H1 (cell line): ENCODE measurements around the gene ZSWIM2. TPM values are rescaled to one million over a fixed set of nuclear protein-coding genes. Genes with fewer than 3 reads are reported as not detected.

Experiments used
- CTCF ChIA-PET: fragments of 300-600 bp; sonication (Branson Sonifier 250); formaldehyde crosslinking; loops from one replicate; lab custom pipeline; 2021; ENCODE audit not compliant: partially characterized antibody; lab: Charles Lee
- POLR2A ChIA-PET: fragments of 300-600 bp; sonication (Branson Sonifier 250); formaldehyde crosslinking; loops from one replicate; lab custom pipeline; 2021; ENCODE audit warnings: inconsistent platforms; ENCODE audit not compliant: partially characterized antibody; lab: Charles Lee
- DNase-seq, 2 experiments: peaks; one replicate each; pipeline versions ENCODE4 v3.0.0 to v3.0.0-alpha.2; 2010 to 2022; ENCODE audit warnings: low spot score in 2 of 2, low read depth in 1 of 2, mixed read lengths in 1 of 2
- FAIRE-seq: peaks from 2 replicates; lab custom pipeline; 2011; peaks lifted over from hg19 to GRCh38; lab: Jason Lieb, UNC
- H2AFZ ChIP-seq: 2 replicates; pipeline ENCODE4 v1.8.1; 2012; ENCODE audit warnings: low read length, inconsistent platforms
- H2AK5ac ChIP-seq: 2 replicates; pipeline ENCODE4 v1.6.1; 2013; ENCODE audit warnings: low read depth, low read length
- H2BK120ac ChIP-seq: replicated peaks from 2 replicates; pipeline ENCODE3; 2013; ENCODE audit warnings: low read depth, low read length, inconsistent platforms
- H2BK12ac ChIP-seq: 2 replicates; pipeline ENCODE4 v1.6.1; 2013; ENCODE audit warnings: low read depth, low read length
- H2BK15ac ChIP-seq: 2 replicates; pipeline ENCODE4 v1.6.1; 2013; ENCODE audit warnings: low read length
- H2BK20ac ChIP-seq: 2 replicates; pipeline ENCODE4 v1.6.1; 2013; ENCODE audit warnings: low read length
- H2BK5ac ChIP-seq: 2 replicates; pipeline ENCODE4 v1.6.1; 2013; ENCODE audit warnings: low read depth, low read length
- H3K14ac ChIP-seq: 2 replicates; pipeline ENCODE4 v1.6.1; 2013; ENCODE audit warnings: inconsistent platforms; ENCODE audit not compliant: insufficient read length
- H3K18ac ChIP-seq: 2 replicates; pipeline ENCODE4 v1.6.1; 2013; ENCODE audit warnings: low read length; ENCODE audit errors: extremely low read depth
- H3K23ac ChIP-seq: 2 replicates; pipeline ENCODE4 v1.6.1; 2013; ENCODE audit warnings: inconsistent platforms; ENCODE audit not compliant: insufficient read length
- H3K23me2 ChIP-seq: 2 replicates; pipeline ENCODE4 v1.6.1; 2013; ENCODE audit warnings: low read depth, low read length
- H3K27ac ChIP-seq: 2 replicates; pipeline ENCODE4 v1.6.1; 2011; ENCODE audit warnings: low read depth, low read length, inconsistent platforms
- H3K27me3 ChIP-seq, 4 experiments: replicated peaks in 1 of 4; 1 replicate in 1 of 4; 2 replicates in 3 of 4; pipeline versions ENCODE4 v1.6.1 to v1.8.1; 2011 to 2013; ENCODE audit warnings: low read length in 3 of 4, mild to moderate bottlenecking in 3 of 4, inconsistent platforms in 2 of 4, mixed read lengths in 2 of 4, moderate library complexity in 1 of 4; ENCODE audit not compliant: control insufficient read depth in 3 of 4, insufficient read depth in 3 of 4; ENCODE audit errors: extremely low read depth in 1 of 4
- H3K36me3 ChIP-seq, 4 experiments: 2 replicates each; pipeline versions ENCODE4 v1.6.1 to v1.8.1; 2011 to 2013; ENCODE audit warnings: mild to moderate bottlenecking in 4 of 4, low read length in 3 of 4, moderate library complexity in 2 of 4, control low read depth in 1 of 4, inconsistent platforms in 1 of 4; ENCODE audit not compliant: insufficient read depth in 4 of 4, control insufficient read depth in 2 of 4
- H3K4ac ChIP-seq: replicated peaks from 2 replicates; pipeline ENCODE3; 2013; ENCODE audit warnings: low read length, low read depth, mixed read lengths, inconsistent platforms; ENCODE audit not compliant: insufficient read length
- H3K4me1 ChIP-seq, 4 experiments: replicated peaks in 1 of 4; 1 replicate in 1 of 4; 2 replicates in 3 of 4; pipeline versions ENCODE4 v1.6.1 to v1.8.1; 2011 to 2013; ENCODE audit warnings: low read length in 3 of 4, inconsistent platforms in 2 of 4, mixed read lengths in 1 of 4; ENCODE audit not compliant: insufficient read depth in 4 of 4, control insufficient read depth in 3 of 4
- H3K4me2 ChIP-seq, 2 experiments: 2 replicates each; pipeline versions ENCODE4 v1.6.1 to v1.8.1; 2011 to 2013; ENCODE audit warnings: low read depth in 2 of 2, low read length in 2 of 2, control low read depth in 1 of 2, inconsistent platforms in 1 of 2, mild to moderate bottlenecking in 1 of 2; ENCODE audit not compliant: insufficient read depth in 1 of 2
- H3K4me3 ChIP-seq, 4 experiments: fragments of 200-600, 300-600 bp in 1 of 4; sonication (generic), shearing (Covaris generic), sonication (Bioruptor Twin) in 1 of 4; 2 replicates each; pipeline versions ENCODE4 v1.5.1 to v1.8.1; 2011 to 2016; ENCODE audit warnings: low read length in 4 of 4, low read depth in 3 of 4, control low read depth in 2 of 4, inconsistent platforms in 2 of 4, mild to moderate bottlenecking in 2 of 4, mixed read lengths in 1 of 4, moderate library complexity in 1 of 4; ENCODE audit not compliant: insufficient read depth in 2 of 4; ENCODE audit errors: extremely low read depth in 1 of 4
- H3K56ac ChIP-seq: replicated peaks from 2 replicates; pipeline ENCODE3; 2013; ENCODE audit warnings: low read depth, mild to moderate bottlenecking, mixed read lengths, low read length, inconsistent platforms; ENCODE audit not compliant: insufficient read length
- H3K79me1 ChIP-seq: 2 replicates; pipeline ENCODE4 v1.6.1; 2013; ENCODE audit warnings: low read depth, low read length, control low read depth
- H3K79me2 ChIP-seq, 2 experiments: 2 replicates each; pipeline versions ENCODE4 v1.6.1 to v1.8.1; 2012 to 2013; ENCODE audit warnings: low read length in 2 of 2, mild to moderate bottlenecking in 2 of 2, inconsistent platforms in 1 of 2; ENCODE audit not compliant: insufficient read depth in 2 of 2, control insufficient read depth in 1 of 2
- H3K9ac ChIP-seq, 4 experiments: replicated peaks in 1 of 4; 1 replicate in 1 of 4; 2 replicates in 3 of 4; pipeline versions ENCODE4 v1.6.1 to v1.8.1; 2011 to 2013; ENCODE audit warnings: low read depth in 3 of 4, low read length in 3 of 4, control low read depth in 2 of 4, mild to moderate bottlenecking in 2 of 4, moderate library complexity in 2 of 4, inconsistent platforms in 1 of 4; ENCODE audit errors: extremely low read depth in 1 of 4
- H3K9me3 ChIP-seq, 2 experiments: 2 replicates each; pipeline versions ENCODE4 v1.6.1 to v1.8.1; 2012 to 2013; ENCODE audit warnings: mild to moderate bottlenecking in 2 of 2, moderate library complexity in 2 of 2, control low read depth in 1 of 2, inconsistent platforms in 1 of 2, low read depth in 1 of 2, low read length in 1 of 2, mixed read lengths in 1 of 2; ENCODE audit not compliant: insufficient read depth in 2 of 2
- H4K20me1 ChIP-seq, 2 experiments: replicated peaks in 1 of 2; 2 replicates each; pipeline versions ENCODE3 to v1.8.1; 2011 to 2013; ENCODE audit warnings: inconsistent platforms in 2 of 2, low read length in 2 of 2, mild to moderate bottlenecking in 1 of 2; ENCODE audit not compliant: insufficient read depth in 2 of 2, control insufficient read depth in 1 of 2
- H4K5ac ChIP-seq: 2 replicates; pipeline ENCODE4 v1.6.1; 2013; ENCODE audit warnings: low read length, low read depth, mixed read lengths, inconsistent platforms; ENCODE audit not compliant: insufficient read length
- H4K8ac ChIP-seq: 2 replicates; pipeline ENCODE4 v1.8.0; 2013; ENCODE audit warnings: mild to moderate bottlenecking, moderate library complexity, low read length, inconsistent platforms; ENCODE audit not compliant: insufficient read depth; ENCODE audit errors: extremely low read depth
- H4K91ac ChIP-seq: replicated peaks from 2 replicates; pipeline ENCODE3; 2013; ENCODE audit warnings: low read length, mixed read lengths, inconsistent platforms; ENCODE audit not compliant: insufficient read length
- BACH1 ChIP-seq: IDR thresholded peaks from 2 replicates; pipeline ENCODE4 v1.6.1; 2012; ENCODE audit warnings: low read length, improper control_type of control experiment
- CBX5 ChIP-seq: fragments of 300-800, 300-1000 bp; sonication (generic); IDR thresholded peaks from 2 replicates; pipeline ENCODE4 v1.7.1; 2016; ENCODE audit warnings: antibody characterized with exemption, low read length, low read depth
- KDM5A ChIP-seq: fragments of 200-600 bp; IDR thresholded peaks from 2 replicates; pipeline ENCODE4 v1.7.1; 2012; ENCODE audit warnings: mild to moderate bottlenecking, low read length, inconsistent platforms, mixed read lengths
- MAFK ChIP-seq: IDR thresholded peaks from 2 replicates; pipeline ENCODE4 v1.6.1; 2012; ENCODE audit warnings: low read depth, mild to moderate bottlenecking, improper control_type of control experiment, low read length
- PHF8 ChIP-seq: fragments of 200-600 bp; sonication (generic); conservative IDR thresholded peaks from 2 replicates; pipeline ENCODE4 v1.7.1; 2012; ENCODE audit warnings: low read depth, mild to moderate bottlenecking, inconsistent platforms, low read length, moderate library complexity
- POLR2A ChIP-seq, 2 experiments: IDR thresholded peaks; 1 replicate in 1 of 2; 2 replicates in 1 of 2; pipeline ENCODE4 v1.6.1; 2011; ENCODE audit warnings: low read depth in 2 of 2, low read length in 2 of 2, mild to moderate bottlenecking in 2 of 2; ENCODE audit errors: control extremely low read depth in 1 of 2
- TEAD4 ChIP-seq: IDR thresholded peaks from 2 replicates; pipeline ENCODE4 v1.6.1; 2012; ENCODE audit warnings: low read depth, low read length, inconsistent platforms, mixed read lengths
- YY1 ChIP-seq: IDR thresholded peaks from 2 replicates; pipeline ENCODE4 v1.6.1; 2011; ENCODE audit warnings: low read depth, mild to moderate bottlenecking, low read length
- polyA plus RNA-seq, 7 experiments: library from polyadenylated mRNA; depleted of rRNA in 3 of 7; stranded (reverse) in 5 of 7; unstranded in 2 of 7; fragments of >200 nt in 5 of 7; fragments of 200-250 nt in 2 of 7; gene quantifications; 1 replicate in 5 of 7; 2 replicates in 1 of 7; 4 replicates in 1 of 7; pipeline versions ENCODE4 v1.2.1 to v1.2.3, GENCODE V29; 2011 to 2013; ENCODE audit warnings: missing spikeins in 2 of 7, mixed read lengths in 2 of 7
- total RNA-seq: library from RNA; stranded (reverse); fragmentation: NEBNext Ultra II Directional; extraction: Animal tissue kit (Norgen Biotek cat#: 25700); gene quantifications from 2 replicates; pipeline ENCODE4 v1.2.1, GENCODE V29; 2021

ZSWIM2 gene
- total and polyA plus RNA-seq, 2 of the 8 experiments (the other 6 are each of a cell fraction or from before 2014, with no cell fraction given), result not detected

DNA sequence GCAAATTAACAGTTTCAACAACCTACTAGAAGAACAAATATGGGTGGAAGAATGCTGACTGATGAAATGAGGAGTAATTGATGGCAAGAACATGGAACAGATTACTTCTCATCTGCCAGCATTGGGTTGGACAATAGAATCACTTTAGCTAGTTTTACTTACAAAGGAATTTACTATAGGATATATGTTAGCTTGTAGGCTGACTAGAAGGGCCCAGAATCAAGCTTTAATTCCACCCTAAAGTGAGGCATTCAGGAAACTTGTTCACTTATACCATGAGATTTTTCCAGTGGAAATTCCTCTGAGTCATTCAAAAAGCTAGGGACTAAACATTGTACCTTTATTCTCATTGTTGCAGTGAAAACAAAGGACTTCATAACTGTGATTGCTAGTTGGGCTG, 5.0 kb upstream of the ZSWIM2 start:
- no peak for FAIRE-seq
- Histone ChIP-seq H3K36me3 (no peaks in the 10 kb centered on the region), H3K4ac (no peak overlapping the region), H3K23me2 (peaks cover 4% of the 10 kb centered on the region), H2BK5ac (no peak overlapping the region), H2BK20ac (no peak overlapping the region), H2BK12ac (no peak overlapping the region), H4K20me1 (no peaks in the 10 kb centered on the region), H4K5ac (no peak overlapping the region), H4K91ac (no peak overlapping the region), H3K9ac (no peak overlapping the region), H3K4me3 (no peak overlapping the region), H2BK120ac (no peak overlapping the region), H4K8ac (no peak overlapping the region), H3K4me2 (no peak overlapping the region), H3K27ac (no peak overlapping the region), H3K23ac (no peak overlapping the region), H2AFZ (no peak overlapping the region), H3K4me1 (no peaks in the 10 kb centered on the region), H3K79me2 (no peaks in the 10 kb centered on the region), H3K14ac (no peak overlapping the region), H3K56ac (no peak overlapping the region), H3K27me3 (peaks cover 0 to 5% (median 0%) of the 10 kb centered on the region in 4 experiments; a peak in 2 of 7 replicates), H2AK5ac (no peak overlapping the region), H3K79me1 (no peaks in the 10 kb centered on the region), H2BK15ac (no peak overlapping the region), H3K9me3 (no peaks in the 10 kb centered on the region), H3K18ac (no peak overlapping the region)
- POLR2A ChIA-PET, result no interaction called here
- TF ChIP-seq CBX5 (no peak), TEAD4 (no peak), POLR2A (IDR thresholded peaks at IDR 0.05; ENCODE audit: control extremely low read depth in 1 of 2, low read depth in 2 of 2, low read length in 2 of 2) (no peak), PHF8 (no peak), YY1 (no peak), BACH1 (no peak), MAFK (no peak), KDM5A (no peak)
- DNase-seq, result no peak
- CTCF ChIA-PET, result interaction anchor here (0.8 to 1.5 kb wide), 3 partner anchors 9 to 598 kb away, joined by 3 to 4 read pairs (median 3); no protein-coding TSS in a partner anchor
